Neural cell (in vitro differentiated cells): ENCODE data around the gene CHRNA7. TPM values are rescaled to one million over a fixed set of nuclear protein-coding genes. Genes with fewer than 3 reads are reported as not detected.

Experiments
- H2AFZ ChIP-seq: fragments of 200-600, 300-800 bp; sonication (generic), shearing (Covaris generic); 2 replicates; pipeline ENCODE4 v1.6.0; 2014; ENCODE audit warnings: low read depth, mild to moderate bottlenecking, antibody characterized with exemption, low read length, moderate library complexity
- H3F3A ChIP-seq: fragments of 200-600 bp; shearing (Covaris generic); 2 replicates; pipeline ENCODE4 v1.6.1; 2016; ENCODE audit warnings: mild to moderate bottlenecking, moderate library complexity, mixed read lengths, antibody characterized with exemption, low read length; ENCODE audit not compliant: insufficient read depth, poor library complexity, severe bottlenecking
- H3K27ac ChIP-seq: fragments of 200-600, 300-800 bp; sonication (generic), shearing (Covaris generic); 2 replicates; pipeline ENCODE4 v1.5.1; 2014; ENCODE audit warnings: mild to moderate bottlenecking, low read length, moderate library complexity
- H3K27me3 ChIP-seq: fragments of 300-800, 200-600 bp; sonication (generic), shearing (Covaris generic); 2 replicates; pipeline ENCODE4 v1.6.0; 2014; ENCODE audit warnings: mild to moderate bottlenecking, low read depth, low read length, moderate library complexity; ENCODE audit not compliant: insufficient read depth
- H3K36me3 ChIP-seq: fragments of 300-800, 200-600 bp; sonication (generic), shearing (Covaris generic); 2 replicates; pipeline ENCODE4 v1.5.1; 2014; ENCODE audit warnings: mild to moderate bottlenecking, antibody characterized with exemption, low read length, moderate library complexity; ENCODE audit not compliant: insufficient read depth
- H3K4me2 ChIP-seq: fragments of 300-800, 200-600 bp; sonication (generic), shearing (Covaris generic); 2 replicates; pipeline ENCODE4 v1.6.0; 2014; ENCODE audit warnings: mild to moderate bottlenecking, low read length
- H3K4me3 ChIP-seq: fragments of 300-800, 200-600 bp; sonication (generic), shearing (Covaris generic); 2 replicates; pipeline ENCODE4 v1.5.1; 2014; ENCODE audit warnings: mild to moderate bottlenecking, low read length, moderate library complexity
- H3K79me2 ChIP-seq: fragments of 200-600 bp; shearing (Covaris generic); replicated peaks from 2 replicates; pipeline ENCODE4 v1.6.0; 2014; ENCODE audit warnings: mild to moderate bottlenecking, low read length, moderate library complexity; ENCODE audit not compliant: insufficient read depth
- H3K9ac ChIP-seq: fragments of 300-800, 200-600 bp; sonication (generic), shearing (Covaris generic); 2 replicates; pipeline ENCODE4 v1.6.1; 2016; ENCODE audit warnings: mild to moderate bottlenecking, low read length, mixed read lengths
- H3K9me2 ChIP-seq: fragments of 200-600 bp; shearing (Covaris generic); 2 replicates; pipeline ENCODE4 v1.6.1; 2016; ENCODE audit warnings: mild to moderate bottlenecking, low read length, mixed read lengths; ENCODE audit not compliant: insufficient read depth
- H3K9me3 ChIP-seq: fragments of 200-600, 300-800 bp; sonication (generic), shearing (Covaris generic); 2 replicates; pipeline ENCODE4 v1.6.1; 2016; ENCODE audit warnings: mild to moderate bottlenecking, mixed run types, low read length, moderate library complexity, mixed read lengths
- H4K20me1 ChIP-seq: fragments of 200-600 bp; shearing (Covaris generic); 2 replicates; pipeline ENCODE4 v1.6.1; 2016; ENCODE audit warnings: mild to moderate bottlenecking, mixed run types; ENCODE audit not compliant: insufficient read depth
- CTCF ChIP-seq: fragments of 450-650 bp; IDR thresholded peaks from 2 replicates; pipeline ENCODE4 v1.5.1; 2014; ENCODE audit warnings: antibody characterized with exemption, mild to moderate bottlenecking, moderate library complexity; ENCODE audit not compliant: poor library complexity, severe bottlenecking
- EP300 ChIP-seq: fragments of 450-650 bp; conservative IDR thresholded peaks from 2 replicates; pipeline ENCODE4 v1.6.1; 2014; ENCODE audit warnings: antibody characterized with exemption, mild to moderate bottlenecking, moderate library complexity; ENCODE audit not compliant: poor library complexity, severe bottlenecking
- EZH2 ChIP-seq: fragments of 200-600, 300-800 bp; shearing (Covaris generic), sonication (generic); IDR thresholded peaks from 2 replicates; pipeline ENCODE4 v1.6.1; 2014; ENCODE audit warnings: antibody characterized with exemption, low read length, borderline replicate concordance, mild to moderate bottlenecking; ENCODE audit not compliant: insufficient read depth, poor library complexity, severe bottlenecking
- MXI1 ChIP-seq: fragments of 450-650 bp; conservative IDR thresholded peaks from 2 replicates; pipeline ENCODE4 v1.6.1; 2014; ENCODE audit warnings: antibody characterized with exemption, mild to moderate bottlenecking; ENCODE audit not compliant: poor library complexity, severe bottlenecking
- POLR2AphosphoS5 ChIP-seq: IDR thresholded peaks from 2 replicates; pipeline ENCODE4 v1.6.1; 2012
- RAD21 ChIP-seq: fragments of 450-650 bp; conservative IDR thresholded peaks from 2 replicates; pipeline ENCODE4 v1.6.1; 2014; ENCODE audit warnings: antibody characterized with exemption, mild to moderate bottlenecking, moderate library complexity
- REST ChIP-seq: IDR thresholded peaks from 2 replicates; pipeline ENCODE4 v1.6.1; 2012; ENCODE audit warnings: borderline replicate concordance
- SMC3 ChIP-seq: fragments of 450-650 bp; conservative IDR thresholded peaks from 2 replicates; pipeline ENCODE4 v1.6.1; 2014; ENCODE audit warnings: antibody characterized with exemption, mild to moderate bottlenecking, moderate library complexity; ENCODE audit not compliant: poor library complexity
- TAF1 ChIP-seq: IDR thresholded peaks from 2 replicates; pipeline ENCODE4 v1.6.1; 2012; ENCODE audit warnings: low read depth
- polyA plus RNA-seq: library from polyadenylated mRNA; depleted of rRNA; stranded (reverse); fragments of >200 nt; gene quantifications from 2 replicates; pipeline ENCODE4 v1.2.3, GENCODE V29; 2014

CHRNA7 gene
- polyA plus RNA-seq, 1 donor from 2014 or later, result 5.0 TPM

GRCh38 chr15:32035285-32035684, 5.0 kb downstream of the CHRNA7 start:
- H3K79me2 ChIP-seq, result no peaks in the 10 kb centered on the region
- H3K4me3 ChIP-seq, result no peak overlapping the region
- no peaks in the 10 kb centered on the region for H4K20me1 ChIP-seq
- H2AFZ ChIP-seq, result no peak overlapping the region
- H3K27me3 ChIP-seq, result no peaks in the 10 kb centered on the region
- H3K27ac ChIP-seq, result no peak overlapping the region
- H3K36me3 ChIP-seq, result no peaks in the 10 kb centered on the region
- H3F3A ChIP-seq, result no peaks in the 10 kb centered on the region
- no peak overlapping the region for H3K4me2 ChIP-seq
- no peaks in the 10 kb centered on the region for H3K9me3 ChIP-seq
- no peak overlapping the region for H3K9ac ChIP-seq
- no peaks in the 10 kb centered on the region for H3K9me2 ChIP-seq
- TF ChIP-seq EZH2 (no peak), MXI1 (no peak), EP300 (no peak), TAF1 (no peak), RAD21 (no peak), SMC3 (no peak), REST (no peak), CTCF (no peak)

- Histone ChIP-seq H3K4me3 (no peak overlapping the region), H3K9ac (no peak overlapping the region), H4K20me1 (no peaks in the 10 kb centered on the region), H3F3A (no peaks in the 10 kb centered on the region), H3K27me3 (no peaks in the 10 kb centered on the region), H3K36me3 (no peaks in the 10 kb centered on the region), H3K9me2 (no peaks in the 10 kb centered on the region), H3K27ac (no peak overlapping the region), H3K79me2 (no peaks in the 10 kb centered on the region), H3K9me3 (no peaks in the 10 kb centered on the region), H2AFZ (no peak overlapping the region), H3K4me2 (no peak overlapping the region)
- no peak for TF ChIP-seq EP300
- TF ChIP-seq TAF1, result no peak
- no peak for TF ChIP-seq RAD21
- no peak for TF ChIP-seq REST
- TF ChIP-seq MXI1, result no peak
- no peak for TF ChIP-seq CTCF
- no peak for TF ChIP-seq EZH2
- TF ChIP-seq SMC3, result no peak
- TF ChIP-seq POLR2AphosphoS5, result no peak
Observed at GRCh38 chr15:32036971-32037370, 6.7 kb downstream of the CHRNA7 start.
